ENCODE results near the gene SPEF2. TPM values are rescaled to one million over a fixed set of nuclear protein-coding genes. Genes with fewer than 3 reads are reported as not detected.

The SPEF2 gene
- total RNA-seq, 1 donor from 2014 or later: 5.8 TPM

GRCh38 chr5:35785601-35786085 is 168.0 kb downstream of the SPEF2 start:
- Mint-ChIP-seq H3K27ac (peak overlapping the region; percentile 84), H3K36me3 (ENCODE audit: low read depth) (peaks cover 3% of the 10 kb centered on the region), H3K4me1 (peaks cover 66% of the 10 kb centered on the region), H3K27me3 (no peaks in the 10 kb centered on the region), H3K4me3 (peak overlapping the region; percentile 46), H3K9me3 (no peaks in the 10 kb centered on the region)
- peak; percentile 81 for DNase-seq
- intact Hi-C loops (cut with micrococcal nuclease): loop anchor here (1.0 to 2.0 kb wide), 6 partner anchors 9 to 139 kb away; partner anchors contain the start of gene IL7R

- H3K9me3 Mint-ChIP-seq: no peaks in the 10 kb centered on the region
- intact Hi-C loops (cut with micrococcal nuclease): no loop called here
- DNase-seq: no peak
- H3K27me3 Mint-ChIP-seq: no peaks in the 10 kb centered on the region
- H3K4me3 Mint-ChIP-seq: no peak overlapping the region
- H3K4me1 Mint-ChIP-seq: peaks cover 73% of the 10 kb centered on the region
- H3K36me3 Mint-ChIP-seq (ENCODE audit: low read depth): peaks cover 3% of the 10 kb centered on the region
- H3K27ac Mint-ChIP-seq: no peak overlapping the region
These were observed 171.1 kb downstream of the SPEF2 start for GRCh38 chr5:35788724-35789123.

DNA sequence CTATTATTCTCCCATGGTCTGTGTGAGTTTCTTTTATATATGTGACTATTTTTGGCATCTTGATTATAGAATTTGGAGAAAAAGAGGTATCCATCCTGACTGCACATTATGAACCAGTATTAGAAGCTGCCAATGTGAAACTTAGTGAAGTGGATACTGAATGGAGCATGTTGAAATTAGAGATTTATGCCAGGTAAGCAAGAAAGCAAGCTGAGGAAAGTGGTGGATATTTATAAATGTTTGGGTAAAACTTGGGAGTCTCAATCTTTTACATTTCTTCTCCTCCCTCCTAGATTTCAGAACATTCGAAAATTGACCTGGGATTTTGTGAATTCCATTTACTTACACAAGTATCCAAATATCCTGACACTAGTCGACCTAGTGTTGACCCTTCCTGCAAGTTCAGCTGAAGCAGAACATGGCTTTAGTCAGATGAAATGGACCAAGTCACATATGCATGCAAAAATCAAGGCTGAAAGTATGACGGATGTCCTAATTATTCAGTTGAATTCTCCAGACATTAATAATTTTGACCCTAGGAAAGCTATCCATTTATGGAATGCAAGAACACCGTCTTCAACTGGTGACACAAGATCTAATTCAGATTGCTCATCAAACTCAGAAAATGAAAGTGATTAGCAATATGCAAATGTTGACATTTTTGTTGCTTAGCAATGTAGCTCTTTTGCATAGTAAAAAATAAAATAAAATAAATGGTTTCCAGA is 172.2 kb downstream of the SPEF2 start:
- H3K36me3 Mint-ChIP-seq (ENCODE audit: low read depth): peaks cover 5% of the 10 kb centered on the region
- no peaks in the 10 kb centered on the region for H3K27me3 Mint-ChIP-seq
- intact Hi-C loops (cut with micrococcal nuclease): no loop called here
- DNase-seq: peak; percentile 56
- peaks cover 77% of the 10 kb centered on the region for H3K4me1 Mint-ChIP-seq
- H3K9me3 Mint-ChIP-seq: no peaks in the 10 kb centered on the region
- peak overlapping the region; percentile 39 for H3K4me3 Mint-ChIP-seq
- peak overlapping the region; percentile 74 for H3K27ac Mint-ChIP-seq

DNA sequence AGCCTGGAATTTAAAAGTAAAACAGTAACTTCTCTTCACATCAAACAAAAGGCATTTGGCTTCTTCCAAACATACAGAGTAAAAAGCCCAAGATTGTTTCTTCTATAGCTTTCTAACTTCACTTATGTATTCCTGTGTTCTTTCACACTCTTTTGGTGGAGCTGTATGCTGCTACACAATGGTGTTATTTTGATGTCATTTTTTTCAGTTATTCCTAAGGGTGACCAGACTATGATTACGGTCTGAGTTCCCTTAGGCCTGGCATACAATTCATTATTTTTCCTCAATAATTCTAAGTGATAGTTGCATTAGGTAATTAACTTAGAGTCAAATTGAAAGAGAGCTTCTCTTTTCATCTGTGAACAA is 172.8 kb downstream of the SPEF2 start:
- intact Hi-C loops (cut with micrococcal nuclease): no loop called here
- H3K27ac Mint-ChIP-seq: peak overlapping the region; percentile 74
- H3K27me3 Mint-ChIP-seq: no peaks in the 10 kb centered on the region
- no peaks in the 10 kb centered on the region for H3K9me3 Mint-ChIP-seq
- no peak for DNase-seq
- H3K36me3 Mint-ChIP-seq (ENCODE audit: low read depth): peaks cover 7% of the 10 kb centered on the region
- peaks cover 78% of the 10 kb centered on the region for H3K4me1 Mint-ChIP-seq
- H3K4me3 Mint-ChIP-seq: no peak overlapping the region

DNA sequence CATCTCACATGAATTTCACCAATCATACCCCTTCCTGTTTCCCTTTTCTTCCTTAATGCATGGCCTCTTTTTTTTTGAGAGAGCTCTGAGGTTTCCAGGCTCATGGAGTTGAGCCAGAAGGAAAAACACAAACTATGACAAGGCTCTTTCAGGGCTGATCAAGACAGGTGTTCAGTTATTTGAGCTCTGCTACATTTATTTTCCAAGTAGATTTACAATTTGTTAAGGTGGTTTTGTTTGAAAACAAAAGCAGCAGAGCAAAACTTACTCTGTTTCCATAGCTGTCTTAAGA is 176.6 kb downstream of the SPEF2 start:
- Mint-ChIP-seq H3K4me1 (peaks cover 73% of the 10 kb centered on the region), H3K4me3 (peak overlapping the region; percentile 27), H3K27me3 (no peaks in the 10 kb centered on the region)

GRCh38 chr5:35794684-35795375 is 177.2 kb downstream of the SPEF2 start:
- peaks cover 4% of the 10 kb centered on the region for H3K36me3 Mint-ChIP-seq (ENCODE audit: low read depth)
- no peaks in the 10 kb centered on the region for H3K9me3 Mint-ChIP-seq
- peak; percentile 59 for DNase-seq
- intact Hi-C loops (cut with micrococcal nuclease): loop anchor here (1.0 kb wide), 3 partner anchors 10 to 57 kb away; no protein-coding TSS in a partner anchor
- no peaks in the 10 kb centered on the region for H3K27me3 Mint-ChIP-seq
- H3K4me1 Mint-ChIP-seq: peaks cover 67% of the 10 kb centered on the region
- peak overlapping the region; percentile 27 for H3K4me3 Mint-ChIP-seq
- H3K27ac Mint-ChIP-seq: peak overlapping the region; percentile 85

More for the DNA sequence above, 176.6 kb downstream of the SPEF2 start:
- H3K9me3 Mint-ChIP-seq: no peaks in the 10 kb centered on the region
- H3K36me3 Mint-ChIP-seq (ENCODE audit: low read depth): peaks cover 5% of the 10 kb centered on the region
- peak overlapping the region; percentile 85 for H3K27ac Mint-ChIP-seq
- peak; percentile 56 for DNase-seq
- intact Hi-C loops (cut with micrococcal nuclease): loop anchor here (1.0 kb wide), 3 partner anchors 9 to 58 kb away; no protein-coding TSS in a partner anchor

DNA sequence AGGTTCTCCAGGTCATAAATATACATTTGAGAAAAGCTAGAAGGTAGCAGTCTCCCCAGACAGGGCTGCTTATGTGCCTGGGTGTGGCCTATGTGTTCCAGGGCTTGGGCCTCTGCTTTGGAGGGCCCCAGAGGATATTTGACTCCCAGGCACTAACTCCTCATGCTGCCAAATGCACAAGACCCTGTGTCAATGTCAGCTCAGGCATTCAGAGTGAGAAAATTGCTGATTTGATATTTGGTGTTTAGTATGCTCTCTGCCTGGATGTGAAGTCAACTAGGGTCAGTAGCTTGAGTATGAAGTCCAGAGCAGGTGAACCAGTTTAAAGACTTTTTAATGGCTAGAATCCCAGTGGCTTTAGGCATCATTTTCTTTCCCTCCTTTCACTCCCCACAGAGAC is 181.5 kb downstream of the SPEF2 start:
- Mint-ChIP-seq H3K4me3 (no peak overlapping the region), H3K4me1 (peaks cover 55% of the 10 kb centered on the region), H3K27me3 (no peaks in the 10 kb centered on the region), H3K36me3 (ENCODE audit: low read depth) (peaks cover 2% of the 10 kb centered on the region), H3K27ac (no peak overlapping the region), H3K9me3 (no peaks in the 10 kb centered on the region)
- peak; percentile 55 for DNase-seq
- intact Hi-C loops (cut with micrococcal nuclease): no loop called here

GRCh38 chr5:35799753-35800152 is 182.1 kb downstream of the SPEF2 start:
- Mint-ChIP-seq H3K4me1 (peaks cover 55% of the 10 kb centered on the region), H3K36me3 (ENCODE audit: low read depth) (peaks cover 2% of the 10 kb centered on the region), H3K9me3 (no peaks in the 10 kb centered on the region), H3K27me3 (no peaks in the 10 kb centered on the region), H3K27ac (no peak overlapping the region), H3K4me3 (no peak overlapping the region)
- intact Hi-C loops (cut with micrococcal nuclease): no loop called here
- DNase-seq: peak; percentile 49

DNA sequence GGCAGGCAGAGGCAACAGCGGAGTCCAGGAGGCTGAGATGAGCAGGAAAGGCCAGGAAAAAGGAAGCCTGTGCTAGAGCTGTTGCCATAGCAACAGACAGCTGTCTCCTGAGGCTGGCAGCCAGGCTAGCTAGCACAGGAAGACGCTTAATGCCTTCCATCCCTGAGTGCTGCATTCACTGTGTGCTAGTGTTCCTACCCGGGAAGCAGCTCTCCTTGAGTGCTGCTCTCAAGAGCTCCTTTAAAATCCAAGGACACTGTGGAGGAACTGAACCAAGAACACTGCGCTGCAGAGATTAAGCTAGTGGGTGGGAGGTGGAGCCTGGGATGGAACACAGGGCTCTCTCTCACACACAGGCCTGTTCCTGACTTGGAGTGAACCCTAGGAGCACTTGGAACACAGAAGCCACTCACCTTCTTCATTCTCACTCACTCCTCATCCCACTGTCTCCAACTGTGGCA is 185.6 kb downstream of the SPEF2 start:
- Mint-ChIP-seq H3K27me3 (no peaks in the 10 kb centered on the region), H3K9me3 (no peaks in the 10 kb centered on the region), H3K4me3 (peak overlapping the region; percentile 24), H3K36me3 (ENCODE audit: low read depth) (peaks cover 5% of the 10 kb centered on the region), H3K4me1 (peaks cover 35% of the 10 kb centered on the region), H3K27ac (peak overlapping the region; percentile 67)
- DNase-seq: peak; percentile 75
- intact Hi-C loops (cut with micrococcal nuclease): no loop called here

- peaks cover 39% of the 10 kb centered on the region for H3K4me1 Mint-ChIP-seq
These were observed 186.6 kb downstream of the SPEF2 start for GRCh38 chr5:35804201-35804653.

DNA sequence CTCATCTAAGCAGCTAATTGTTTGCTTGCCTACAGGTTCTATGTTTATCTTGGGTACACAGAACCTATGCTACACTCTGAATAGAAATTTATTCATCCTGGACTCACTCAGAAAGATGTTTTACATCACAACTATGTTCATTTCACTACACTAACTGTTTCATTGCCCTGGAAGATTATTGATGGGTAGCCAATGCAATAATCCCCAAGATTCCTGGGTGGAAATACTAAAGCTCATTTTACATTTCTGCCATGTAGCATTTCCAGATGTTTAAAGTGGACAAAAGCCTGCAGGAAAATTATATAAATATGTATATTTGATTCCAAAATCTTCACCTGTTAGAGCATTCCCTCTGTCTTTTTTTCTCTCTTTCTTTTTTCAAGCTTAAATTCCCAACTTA is 187.2 kb downstream of the SPEF2 start:
- peaks cover 5% of the 10 kb centered on the region for H3K36me3 Mint-ChIP-seq (ENCODE audit: low read depth)
- H3K4me3 Mint-ChIP-seq: no peak overlapping the region
- peak; percentile 15 for DNase-seq
- peaks cover 43% of the 10 kb centered on the region for H3K4me1 Mint-ChIP-seq
- no peak overlapping the region for H3K27ac Mint-ChIP-seq
- no peaks in the 10 kb centered on the region for H3K27me3 Mint-ChIP-seq
- intact Hi-C loops (cut with micrococcal nuclease): loop anchor here (1.0 kb wide), 1 partner anchor 8 kb away; no protein-coding TSS in a partner anchor
- H3K9me3 Mint-ChIP-seq: peaks cover 4% of the 10 kb centered on the region

More at GRCh38 chr5:35804201-35804653, 186.6 kb downstream of the SPEF2 start:
- Mint-ChIP-seq H3K9me3 (peaks cover 1% of the 10 kb centered on the region), H3K27me3 (no peaks in the 10 kb centered on the region), H3K36me3 (ENCODE audit: low read depth) (peaks cover 5% of the 10 kb centered on the region), H3K4me3 (no peak overlapping the region), H3K27ac (peak overlapping the region; percentile 15)
- peak; percentile 53 for DNase-seq
- intact Hi-C loops (cut with micrococcal nuclease): no loop called here

GRCh38 chr5:35810601-35811000 is 192.9 kb downstream of the SPEF2 start:
- Mint-ChIP-seq H3K4me1 (peaks cover 41% of the 10 kb centered on the region), H3K9me3 (peaks cover 4% of the 10 kb centered on the region), H3K4me3 (peak overlapping the region; percentile 71)

DNA sequence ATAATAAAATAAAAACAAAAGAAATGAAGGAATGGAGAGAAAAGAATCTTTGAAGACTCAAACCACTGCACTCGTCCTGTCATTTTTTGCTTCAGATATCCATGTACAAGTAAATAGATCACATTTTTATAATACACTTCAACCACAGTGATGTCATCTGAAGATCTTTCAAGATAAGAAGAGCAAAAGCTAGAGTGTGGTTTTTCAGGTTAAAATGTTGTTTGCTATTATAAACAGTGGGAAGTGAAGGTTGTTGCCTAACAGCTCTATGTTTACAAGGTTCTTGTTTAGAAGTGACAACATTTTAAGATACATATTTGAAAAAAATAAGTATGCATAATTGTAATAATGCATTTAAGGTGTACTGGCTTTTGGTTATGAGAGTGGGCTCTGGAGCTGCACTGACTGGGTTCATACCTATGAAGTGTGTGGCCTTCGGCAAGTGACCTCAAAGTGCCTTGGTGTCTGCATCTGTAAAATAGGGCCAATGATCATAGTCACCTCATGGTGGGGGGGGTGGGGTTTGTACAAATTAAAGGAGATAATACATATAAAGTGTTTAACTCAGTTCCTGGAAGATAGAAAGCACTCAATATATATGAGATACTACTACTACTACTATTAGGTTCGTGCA is 193.6 kb downstream of the SPEF2 start:
- DNase-seq: peak; percentile 87
- peaks cover 7% of the 10 kb centered on the region for H3K36me3 Mint-ChIP-seq (ENCODE audit: low read depth)
- H3K4me1 Mint-ChIP-seq: peaks cover 41% of the 10 kb centered on the region
- H3K4me3 Mint-ChIP-seq: peak overlapping the region; percentile 73
- H3K9me3 Mint-ChIP-seq: peaks cover 4% of the 10 kb centered on the region
- no peaks in the 10 kb centered on the region for H3K27me3 Mint-ChIP-seq
- peak overlapping the region; percentile 97 for H3K27ac Mint-ChIP-seq
- intact Hi-C loops (cut with micrococcal nuclease): loop anchor here (1.0 to 2.0 kb wide), 9 partner anchors 10 to 93 kb away; no protein-coding TSS in a partner anchor

More at GRCh38 chr5:35810601-35811000, 192.9 kb downstream of the SPEF2 start:
- peak overlapping the region; percentile 97 for H3K27ac Mint-ChIP-seq
- no peaks in the 10 kb centered on the region for H3K27me3 Mint-ChIP-seq
- peak; percentile 78 for DNase-seq
- intact Hi-C loops (cut with micrococcal nuclease): loop anchor here (2.0 kb wide), 1 partner anchor 26 kb away; no protein-coding TSS in a partner anchor
- H3K36me3 Mint-ChIP-seq (ENCODE audit: low read depth): peaks cover 7% of the 10 kb centered on the region
